Ascending aorta (tissue), 2 donors: Measurements from ENCODE around the gene PTPRG. TPM values are rescaled to one million over a fixed set of nuclear protein-coding genes. Genes with fewer than 3 reads are reported as not detected.

Experiments used
- DNase-seq, 2 donors: peaks; one replicate each; pipeline ENCODE4 v3.0.0-alpha.2; 2019; ENCODE audit warnings: low spot score in 2 of 2
- H3K27ac ChIP-seq, 2 donors: fragments of 200-600 bp; sonication (generic); one replicate each; pipeline ENCODE4 v1.5.1; 2016 to 2017; ENCODE audit warnings: mild to moderate bottlenecking in 1 of 2
- H3K27me3 ChIP-seq: fragments of 200-600 bp; sonication (generic); one replicate; pipeline ENCODE4 v1.5.1; 2017
- H3K36me3 ChIP-seq, 2 donors: fragments of 200-600 bp; sonication (generic); one replicate each; pipeline ENCODE4 v1.5.1; 2016
- H3K4me1 ChIP-seq, 2 donors: fragments of 200-600 bp; sonication (generic); one replicate each; pipeline ENCODE4 v1.5.1; 2016 to 2017; ENCODE audit warnings: mild to moderate bottlenecking in 1 of 2
- H3K4me3 ChIP-seq, 2 donors: fragments of 200-600 bp; sonication (generic); one replicate each; pipeline ENCODE4 v1.5.1; 2016 to 2017; ENCODE audit warnings: mild to moderate bottlenecking in 1 of 2
- H3K9me3 ChIP-seq, 2 donors: fragments of 200-600 bp; sonication (generic); one replicate each; pipeline ENCODE4 v1.5.1; 2016
- CTCF ChIP-seq, 3 experiments: fragments of 200-600 bp in 2 of 3; fragments of 450-650 bp in 1 of 3; sonication (generic) in 2 of 3; IDR thresholded peaks; one replicate each; pipeline ENCODE4 v1.5.1; 2016 to 2019; ENCODE audit warnings: antibody characterized with exemption in 3 of 3, mild to moderate bottlenecking in 1 of 3, moderate library complexity in 1 of 3
- intact Hi-C: fragments of 100-400 bp; cut with DNase I; formaldehyde crosslinking; loops from one replicate; pipeline ENCODE4 v1.15.1; 2023
- total RNA-seq: library from RNA; depleted of rRNA; stranded (reverse); fragments of >200 nt; gene quantifications from one replicate; pipeline ENCODE4 v1.1.0, GENCODE V29; 2016

Gene PTPRG
- total RNA-seq, 1 donor from 2014 or later: 129 TPM

- intact Hi-C loops: no loop called here
- peaks cover 0 to 51% of the 10 kb centered on the region in 2 donors for H3K4me1 ChIP-seq
These were observed 313.9 kb downstream of the PTPRG start for GRCh38 chr3:61875046-61875844.

GRCh38 chr3:61875976-61876671 lies 314.8 kb downstream of the PTPRG start:
- DNase-seq: no peak
- no peak for TF ChIP-seq CTCF (IDR thresholded peaks at IDR 0.05)

More at GRCh38 chr3:61875046-61875844, 313.9 kb downstream of the PTPRG start:
- no peaks in the 10 kb centered on the region for H3K27me3 ChIP-seq
- DNase-seq: no peak
- no peaks in the 10 kb centered on the region for H3K9me3 ChIP-seq
- no peaks in the 10 kb centered on the region for H3K36me3 ChIP-seq
- H3K27ac ChIP-seq: peak overlapping the region; percentile 41 to 46
- no peak overlapping the region for H3K4me3 ChIP-seq
- no peak for TF ChIP-seq CTCF (IDR thresholded peaks at IDR 0.05)

GRCh38 chr3:61876797-61877196 lies 315.4 kb downstream of the PTPRG start:
- intact Hi-C loops: no loop called here
- H3K27me3 ChIP-seq: no peaks in the 10 kb centered on the region
- no peaks in the 10 kb centered on the region for H3K9me3 ChIP-seq
- H3K4me3 ChIP-seq: no peak overlapping the region
- no peaks in the 10 kb centered on the region for H3K36me3 ChIP-seq
- no peak for DNase-seq
- H3K4me1 ChIP-seq: peaks cover 0 to 45% of the 10 kb centered on the region in 2 donors
- no peak overlapping the region for H3K27ac ChIP-seq
- TF ChIP-seq CTCF (IDR thresholded peaks at IDR 0.05): no peak

More at GRCh38 chr3:61875976-61876671, 314.8 kb downstream of the PTPRG start:
- H3K27me3 ChIP-seq: no peaks in the 10 kb centered on the region
- intact Hi-C loops: no loop called here
- H3K4me1 ChIP-seq: peaks cover 0 to 51% of the 10 kb centered on the region in 2 donors
- no peaks in the 10 kb centered on the region for H3K9me3 ChIP-seq
- no peak overlapping the region for H3K4me3 ChIP-seq
- no peak overlapping the region for H3K27ac ChIP-seq
- no peaks in the 10 kb centered on the region for H3K36me3 ChIP-seq

- H3K27me3 ChIP-seq: no peaks in the 10 kb centered on the region
- H3K27ac ChIP-seq: no peak overlapping the region
- H3K4me3 ChIP-seq: no peak overlapping the region
- DNase-seq: no peak
- no peak for TF ChIP-seq CTCF (IDR thresholded peaks at IDR 0.05)
- H3K4me1 ChIP-seq: peaks cover 0 to 38% of the 10 kb centered on the region in 2 donors
- intact Hi-C loops: no loop called here
- H3K36me3 ChIP-seq: no peaks in the 10 kb centered on the region
- no peaks in the 10 kb centered on the region for H3K9me3 ChIP-seq
These were observed 316.2 kb downstream of the PTPRG start for GRCh38 chr3:61877359-61878138.

- H3K27me3 ChIP-seq: no peaks in the 10 kb centered on the region
- H3K36me3 ChIP-seq: no peaks in the 10 kb centered on the region
- DNase-seq: no peak
- TF ChIP-seq CTCF (IDR thresholded peaks at IDR 0.05): no peak
- peaks cover 0 to 7% of the 10 kb centered on the region in 2 donors for H3K4me1 ChIP-seq
- H3K27ac ChIP-seq: no peak overlapping the region
- no peak overlapping the region for H3K4me3 ChIP-seq
- no peaks in the 10 kb centered on the region for H3K9me3 ChIP-seq
- intact Hi-C loops: no loop called here
These were observed 320.9 kb downstream of the PTPRG start for GRCh38 chr3:61882253-61882652.
